Daoy (cell line): Measurements from ENCODE around the gene IGSF22. TPM values are rescaled to one million over a fixed set of nuclear protein-coding genes. Genes with fewer than 3 reads are reported as not detected.

Experiments
- DNase-seq: peaks from one replicate; pipeline ENCODE4 v3.0.0-alpha.2; 2015; ENCODE audit warnings: low read depth
- total RNA-seq: library from RNA; depleted of rRNA; stranded (reverse); fragments of >200 nt; shearing (Covaris generic); gene quantifications from 2 replicates; pipeline ENCODE4 v1.2.3, GENCODE V29; 2014

IGSF22 gene
- total RNA-seq, 1 experiment from 2014 or later, result not detected

GRCh38 chr11:18713646-18714442 lies 12.1 kb downstream of the IGSF22 start:
- DNase-seq, result no peak

GRCh38 chr11:18710545-18710944 lies 15.4 kb downstream of the IGSF22 start:
- DNase-seq, result no peak

- no peak for DNase-seq
Observed at GRCh38 chr11:18709414-18709813, 16.6 kb downstream of the IGSF22 start.

- no peak for DNase-seq
Observed at GRCh38 chr11:18707811-18708340, 18.1 kb downstream of the IGSF22 start.

GRCh38 chr11:18706330-18707243 lies 19.4 kb downstream of the IGSF22 start:
- DNase-seq, result peak; percentile 36

- DNase-seq, result no peak
Observed at GRCh38 chr11:18705651-18706281, 20.2 kb downstream of the IGSF22 start.

GRCh38 chr11:18704698-18705097 lies 21.3 kb downstream of the IGSF22 start:
- no peak for DNase-seq

GRCh38 chr11:18704045-18704645 lies 21.8 kb downstream of the IGSF22 start:
- DNase-seq, result no peak

GRCh38 chr11:18703001-18703763 lies 22.8 kb downstream of the IGSF22 start:
- DNase-seq, result no peak

GRCh38 chr11:18701614-18702216 lies 24.3 kb downstream of the IGSF22 start:
- no peak for DNase-seq

GRCh38 chr11:18700872-18701271 lies 25.1 kb downstream of the IGSF22 start:
- DNase-seq, result no peak

GRCh38 chr11:18700375-18700774 lies 25.6 kb downstream of the IGSF22 start:
- peak; percentile 32 for DNase-seq

- no peak for DNase-seq
Observed at GRCh38 chr11:18699848-18700261, 26.1 kb downstream of the IGSF22 start.

GRCh38 chr11:18699269-18699596 lies 26.8 kb downstream of the IGSF22 start:
- no peak for DNase-seq

GRCh38 chr11:18698341-18699268 lies 27.4 kb downstream of the IGSF22 start, which contains the start of gene TMEM86A:
Gene TMEM86A (plus strand): TSS chr11:18698779. CDS start chr11:18698887, 108 bp downstream.
- peak; percentile 86 for DNase-seq

GRCh38 chr11:18697576-18697975 lies 28.4 kb downstream of the IGSF22 start:
- DNase-seq, result peak; percentile 15

- peak; percentile 17 for DNase-seq
Observed at GRCh38 chr11:18696638-18697225, 29.3 kb downstream of the IGSF22 start.

GRCh38 chr11:18692941-18693760 lies 32.8 kb downstream of the IGSF22 start:
- no peak for DNase-seq
